Duodenal mucosa (tissue), 2 donors: ENCODE data around the gene C17orf114.
A peak's percentile ranks its signal among the peaks of the same experiment; 100 is the strongest.

ENCODE experiments used
- H3K27ac ChIP-seq: one replicate; pipeline ENCODE4 v1.7.0; 2013; ENCODE audit warnings: low read depth, low read length
- H3K27me3 ChIP-seq, 2 donors: one replicate each; pipeline ENCODE4 v1.7.0; 2013; ENCODE audit warnings: low read length in 2 of 2, control low read depth in 1 of 2; ENCODE audit not compliant: insufficient read depth in 2 of 2, control insufficient read depth in 1 of 2
- H3K36me3 ChIP-seq, 2 donors: one replicate each; pipeline ENCODE4 v1.7.0; 2013; ENCODE audit warnings: low read length in 2 of 2, control low read depth in 1 of 2; ENCODE audit not compliant: insufficient read depth in 2 of 2, control insufficient read depth in 1 of 2
- H3K4me1 ChIP-seq, 2 donors: one replicate each; pipeline ENCODE4 v1.7.0; 2013; ENCODE audit warnings: low read length in 2 of 2, control low read depth in 1 of 2; ENCODE audit not compliant: insufficient read depth in 2 of 2, control insufficient read depth in 1 of 2
- H3K4me3 ChIP-seq, 2 donors: one replicate each; pipeline ENCODE4 v1.7.0; 2013; ENCODE audit warnings: low read length in 2 of 2, low read depth in 1 of 2
- H3K9ac ChIP-seq, 2 donors: one replicate each; pipeline ENCODE4 v1.7.0; 2013; ENCODE audit warnings: low read length in 2 of 2, low read depth in 1 of 2
- H3K9me3 ChIP-seq, 2 donors: one replicate each; pipeline ENCODE4 v1.7.0; 2013; ENCODE audit warnings: low read length in 2 of 2, control low read depth in 1 of 2; ENCODE audit not compliant: control insufficient read depth in 1 of 2

Gene C17orf114

GRCh38 chr17:4807605-4808377 is 5.7 kb upstream of the C17orf114 start:
- Histone ChIP-seq H3K9ac (peak overlapping the region; percentile 33 to 54), H3K27ac (no peak overlapping the region), H3K4me3 (peak overlapping the region; percentile 59 to 74), H3K4me1 (peaks cover 12 to 17% of the 10 kb centered on the region in 2 donors), H3K9me3 (no peaks in the 10 kb centered on the region), H3K36me3 (peaks cover 0 to 5% of the 10 kb centered on the region in 2 donors), H3K27me3 (no peaks in the 10 kb centered on the region)

- Histone ChIP-seq H3K9ac (peak within 1 kb of the TSS; percentile 59 to 63), H3K27ac (no peak within 1 kb of the TSS), H3K4me1 (peaks cover 12 to 17% of the 10 kb centered on the region in 2 donors)
These were observed 4.9 kb upstream of the C17orf114 start, which contains the start of gene PLD2 for GRCh38 chr17:4806777-4807604. PLD2 (plus strand) TSS chr17:4807152; CDS start chr17:4807773, 621 bp downstream.

GRCh38 chr17:4806456-4806776 is 4.3 kb upstream of the C17orf114 start:
- H3K9ac ChIP-seq = peak overlapping the region; percentile 59 to 63
- H3K36me3 ChIP-seq = peaks cover 0 to 5% of the 10 kb centered on the region in 2 donors
- peaks cover 12 to 17% of the 10 kb centered on the region in 2 donors for H3K4me1 ChIP-seq
- H3K4me3 ChIP-seq = peak overlapping the region; percentile 71 to 74
- no peaks in the 10 kb centered on the region for H3K27me3 ChIP-seq
- H3K9me3 ChIP-seq = no peaks in the 10 kb centered on the region
- H3K27ac ChIP-seq = no peak overlapping the region

More at GRCh38 chr17:4806777-4807604, 4.9 kb upstream of the C17orf114 start, which contains the start of gene PLD2:
- Histone ChIP-seq H3K27me3 (no peaks in the 10 kb centered on the region), H3K36me3 (peaks cover 0 to 5% of the 10 kb centered on the region in 2 donors), H3K9me3 (no peaks in the 10 kb centered on the region), H3K4me3 (peak within 1 kb of the TSS; percentile 71 to 74)

- no peak overlapping the region for H3K4me3 ChIP-seq
- no peaks in the 10 kb centered on the region for H3K9me3 ChIP-seq
- no peaks in the 10 kb centered on the region for H3K27me3 ChIP-seq
- peaks cover 8 to 18% of the 10 kb centered on the region in 2 donors for H3K36me3 ChIP-seq
- no peak overlapping the region for H3K9ac ChIP-seq
- H3K4me1 ChIP-seq = peaks cover 9 to 10% of the 10 kb centered on the region in 2 donors
- H3K27ac ChIP-seq = no peak overlapping the region
These were observed 1.5 kb downstream of the C17orf114 start for GRCh38 chr17:4800462-4801196.

- Histone ChIP-seq H3K9ac (peak overlapping the region; percentile 81 to 97), H3K36me3 (peaks cover 8 to 18% of the 10 kb centered on the region in 2 donors), H3K27ac (peak overlapping the region; percentile 37), H3K4me1 (peaks cover 9 to 10% of the 10 kb centered on the region in 2 donors), H3K9me3 (no peaks in the 10 kb centered on the region), H3K4me3 (peak overlapping the region; percentile 98 to 100), H3K27me3 (no peaks in the 10 kb centered on the region)
These were observed 5.6 kb downstream of the C17orf114 start for GRCh38 chr17:4796552-4796920.

- Histone ChIP-seq H3K4me1 (peaks cover 13% of the 10 kb centered on the region in 2 donors), H3K36me3 (peaks cover 8 to 18% of the 10 kb centered on the region in 2 donors), H3K9me3 (no peaks in the 10 kb centered on the region), H3K27me3 (no peaks in the 10 kb centered on the region), H3K9ac (no peak overlapping the region), H3K27ac (no peak overlapping the region), H3K4me3 (peak overlapping the region; percentile 98 to 100)
These were observed 7.0 kb downstream of the C17orf114 start for GRCh38 chr17:4795168-4795567.

GRCh38 chr17:4790705-4791088 is 11.4 kb downstream of the C17orf114 start:
- Histone ChIP-seq H3K27ac (peak overlapping the region; percentile 92), H3K9me3 (no peaks in the 10 kb centered on the region), H3K4me1 (peaks cover 20 to 27% of the 10 kb centered on the region in 2 donors), H3K9ac (peak overlapping the region; percentile 88 to 90), H3K4me3 (peak overlapping the region; percentile 73 to 86), H3K36me3 (peaks cover 0 to 2% of the 10 kb centered on the region in 2 donors), H3K27me3 (no peaks in the 10 kb centered on the region)

- Histone ChIP-seq H3K9ac (peak overlapping the region; percentile 88 to 90), H3K9me3 (no peaks in the 10 kb centered on the region), H3K27me3 (no peaks in the 10 kb centered on the region), H3K36me3 (peaks cover 0 to 3% of the 10 kb centered on the region in 2 donors), H3K27ac (peak overlapping the region; percentile 92), H3K4me3 (peak overlapping the region; percentile 73 to 86), H3K4me1 (peaks cover 21 to 31% of the 10 kb centered on the region in 2 donors)
These were observed 12.0 kb downstream of the C17orf114 start for GRCh38 chr17:4789951-4790704.

- Histone ChIP-seq H3K9ac (peak overlapping the region; percentile 88 to 90), H3K4me3 (peak overlapping the region; percentile 73 to 86), H3K4me1 (peaks cover 21 to 31% of the 10 kb centered on the region in 2 donors), H3K27ac (peak overlapping the region; percentile 92), H3K9me3 (no peaks in the 10 kb centered on the region), H3K27me3 (no peaks in the 10 kb centered on the region), H3K36me3 (peaks cover 0 to 3% of the 10 kb centered on the region in 2 donors)
These were observed 12.5 kb downstream of the C17orf114 start for GRCh38 chr17:4789701-4789950.
